Esophagus squamous epithelium (tissue), 4 donors: Measurements from ENCODE around the gene TMEM120B.

Experiments used
- POLR2A ChIP-seq, 4 donors: fragments of 450-650 bp; IDR thresholded peaks; one replicate each; pipeline ENCODE4 v1.6.1; 2017; ENCODE audit warnings: antibody characterized with exemption in 4 of 4, mild to moderate bottlenecking in 4 of 4, moderate library complexity in 3 of 4
- TF ChIP-seq, protein P1 (sequence below), 6 experiments: fragments of 450-650 bp in 4 of 6; fragments of 200-600 bp in 2 of 6; sonication (generic) in 2 of 6; IDR thresholded peaks; one replicate each; pipeline ENCODE4 v1.5.1; 2016 to 2019; ENCODE audit warnings: antibody characterized with exemption in 6 of 6, mild to moderate bottlenecking in 4 of 6, moderate library complexity in 4 of 6

DNA sequence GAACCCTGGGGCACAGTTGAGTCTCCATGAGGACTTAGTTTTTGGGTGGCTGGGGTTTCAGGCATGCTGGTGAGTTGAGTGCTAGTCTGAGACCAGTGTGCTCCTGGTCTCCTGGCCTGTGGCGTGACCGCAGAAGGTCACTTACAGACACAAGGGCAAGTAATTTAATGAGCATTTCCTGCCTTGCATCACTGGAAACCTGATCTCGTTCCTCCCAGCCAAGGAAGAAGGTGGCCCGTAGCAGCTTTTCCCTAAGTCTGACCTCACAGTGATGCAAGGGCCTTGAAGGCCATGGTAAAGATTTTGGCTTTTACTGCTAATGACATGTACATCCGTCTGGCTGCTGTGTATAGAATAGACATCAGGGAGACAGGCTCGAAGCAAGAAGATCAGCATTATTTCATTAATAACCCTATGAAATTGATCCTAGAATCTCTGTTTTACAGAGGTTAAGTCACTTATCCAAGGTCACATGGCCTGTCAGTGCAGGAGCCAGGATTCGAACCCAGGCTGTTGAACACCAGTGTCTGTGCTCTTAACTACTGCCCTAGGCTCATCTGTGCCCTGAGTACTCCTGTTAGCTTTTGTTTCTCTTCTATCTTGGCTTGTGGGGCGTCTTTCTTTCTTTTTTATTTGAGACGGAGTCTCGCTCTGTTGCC is 4.6 kb downstream of the TMEM120B start:
- TF ChIP-seq, protein P1, sequence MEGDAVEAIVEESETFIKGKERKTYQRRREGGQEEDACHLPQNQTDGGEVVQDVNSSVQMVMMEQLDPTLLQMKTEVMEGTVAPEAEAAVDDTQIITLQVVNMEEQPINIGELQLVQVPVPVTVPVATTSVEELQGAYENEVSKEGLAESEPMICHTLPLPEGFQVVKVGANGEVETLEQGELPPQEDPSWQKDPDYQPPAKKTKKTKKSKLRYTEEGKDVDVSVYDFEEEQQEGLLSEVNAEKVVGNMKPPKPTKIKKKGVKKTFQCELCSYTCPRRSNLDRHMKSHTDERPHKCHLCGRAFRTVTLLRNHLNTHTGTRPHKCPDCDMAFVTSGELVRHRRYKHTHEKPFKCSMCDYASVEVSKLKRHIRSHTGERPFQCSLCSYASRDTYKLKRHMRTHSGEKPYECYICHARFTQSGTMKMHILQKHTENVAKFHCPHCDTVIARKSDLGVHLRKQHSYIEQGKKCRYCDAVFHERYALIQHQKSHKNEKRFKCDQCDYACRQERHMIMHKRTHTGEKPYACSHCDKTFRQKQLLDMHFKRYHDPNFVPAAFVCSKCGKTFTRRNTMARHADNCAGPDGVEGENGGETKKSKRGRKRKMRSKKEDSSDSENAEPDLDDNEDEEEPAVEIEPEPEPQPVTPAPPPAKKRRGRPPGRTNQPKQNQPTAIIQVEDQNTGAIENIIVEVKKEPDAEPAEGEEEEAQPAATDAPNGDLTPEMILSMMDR (IDR thresholded peaks at IDR 0.05): no peak
- no peak for TF ChIP-seq POLR2A (IDR thresholded peaks at IDR 0.05)
